Activated B cell treated with CpG ODN at 0.5 μM for 24 hours (primary cell): ENCODE results near the gene ARID2. TPM values are rescaled to one million over a fixed set of nuclear protein-coding genes. Genes with fewer than 3 reads are reported as not detected.
A peak's percentile ranks its signal among the peaks of the same experiment; 100 is the strongest.

Source experiments
- ATAC-seq: fragments of 200-7000 bp; cut with Tn5 transposase; one replicate; pipeline ENCODE4 v1.10.0; 2021; ENCODE audit warnings: low read depth, mild to moderate bottlenecking, moderate library complexity
- CTCF ChIA-PET: fragments of 350-600 bp; sonication (Branson Sonifier 250); formaldehyde crosslinking; loops from one replicate; lab custom pipeline; 2021; ENCODE audit warnings: antibody characterized with exemption; lab: Charles Lee
- POLR2A ChIA-PET: fragments of 350-600 bp; sonication (Branson Sonifier 250); formaldehyde crosslinking; loops from one replicate; lab custom pipeline; 2021; ENCODE audit warnings: antibody characterized with exemption; lab: Charles Lee
- DNase-seq: peaks from one replicate; pipeline ENCODE4 v3.0.0; 2022
- H3K27ac Mint-ChIP-seq: one replicate; pipeline ENCODE4 v1.8.0; 2020; ENCODE audit warnings: mixed read lengths
- H3K27me3 Mint-ChIP-seq: one replicate; pipeline ENCODE4 v1.8.0; 2021; ENCODE audit warnings: mixed read lengths
- H3K36me3 Mint-ChIP-seq: one replicate; pipeline ENCODE4 v1.8.0; 2021; ENCODE audit warnings: low read depth, mixed read lengths
- H3K4me1 Mint-ChIP-seq: one replicate; pipeline ENCODE4 v1.8.0; 2021; ENCODE audit warnings: mixed read lengths
- H3K4me3 Mint-ChIP-seq: one replicate; pipeline ENCODE4 v1.8.0; 2020; ENCODE audit warnings: mild to moderate bottlenecking, mixed read lengths
- H3K9me3 Mint-ChIP-seq: one replicate; pipeline ENCODE4 v1.8.0; 2020; ENCODE audit warnings: mixed read lengths
- intact Hi-C: fragments of 100-400 bp; cut with micrococcal nuclease; formaldehyde crosslinking; loops from one replicate; pipeline ENCODE4 v1.15.1; 2024
- total RNA-seq: library from RNA; stranded (reverse); gene quantifications from 2 replicates; pipeline ENCODE4 v1.2.3, GENCODE V29; 2022
- TF ChIP-seq, protein P1 (sequence below): fragments of 200-600 bp; IDR thresholded peaks from one replicate; pipeline ENCODE4 v1.8.0; 2022; ENCODE audit warnings: antibody characterized with exemption, mild to moderate bottlenecking

The ARID2 gene, protein sequence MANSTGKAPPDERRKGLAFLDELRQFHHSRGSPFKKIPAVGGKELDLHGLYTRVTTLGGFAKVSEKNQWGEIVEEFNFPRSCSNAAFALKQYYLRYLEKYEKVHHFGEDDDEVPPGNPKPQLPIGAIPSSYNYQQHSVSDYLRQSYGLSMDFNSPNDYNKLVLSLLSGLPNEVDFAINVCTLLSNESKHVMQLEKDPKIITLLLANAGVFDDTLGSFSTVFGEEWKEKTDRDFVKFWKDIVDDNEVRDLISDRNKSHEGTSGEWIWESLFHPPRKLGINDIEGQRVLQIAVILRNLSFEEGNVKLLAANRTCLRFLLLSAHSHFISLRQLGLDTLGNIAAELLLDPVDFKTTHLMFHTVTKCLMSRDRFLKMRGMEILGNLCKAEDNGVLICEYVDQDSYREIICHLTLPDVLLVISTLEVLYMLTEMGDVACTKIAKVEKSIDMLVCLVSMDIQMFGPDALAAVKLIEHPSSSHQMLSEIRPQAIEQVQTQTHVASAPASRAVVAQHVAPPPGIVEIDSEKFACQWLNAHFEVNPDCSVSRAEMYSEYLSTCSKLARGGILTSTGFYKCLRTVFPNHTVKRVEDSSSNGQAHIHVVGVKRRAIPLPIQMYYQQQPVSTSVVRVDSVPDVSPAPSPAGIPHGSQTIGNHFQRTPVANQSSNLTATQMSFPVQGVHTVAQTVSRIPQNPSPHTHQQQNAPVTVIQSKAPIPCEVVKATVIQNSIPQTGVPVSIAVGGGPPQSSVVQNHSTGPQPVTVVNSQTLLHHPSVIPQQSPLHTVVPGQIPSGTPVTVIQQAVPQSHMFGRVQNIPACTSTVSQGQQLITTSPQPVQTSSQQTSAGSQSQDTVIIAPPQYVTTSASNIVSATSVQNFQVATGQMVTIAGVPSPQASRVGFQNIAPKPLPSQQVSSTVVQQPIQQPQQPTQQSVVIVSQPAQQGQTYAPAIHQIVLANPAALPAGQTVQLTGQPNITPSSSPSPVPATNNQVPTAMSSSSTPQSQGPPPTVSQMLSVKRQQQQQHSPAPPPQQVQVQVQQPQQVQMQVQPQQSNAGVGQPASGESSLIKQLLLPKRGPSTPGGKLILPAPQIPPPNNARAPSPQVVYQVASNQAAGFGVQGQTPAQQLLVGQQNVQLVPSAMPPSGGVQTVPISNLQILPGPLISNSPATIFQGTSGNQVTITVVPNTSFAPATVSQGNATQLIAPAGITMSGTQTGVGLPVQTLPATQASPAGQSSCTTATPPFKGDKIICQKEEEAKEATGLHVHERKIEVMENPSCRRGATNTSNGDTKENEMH (N-terminal part only)
- 44.6 and 48.7 TPM in 2 replicates for total RNA-seq

DNA sequence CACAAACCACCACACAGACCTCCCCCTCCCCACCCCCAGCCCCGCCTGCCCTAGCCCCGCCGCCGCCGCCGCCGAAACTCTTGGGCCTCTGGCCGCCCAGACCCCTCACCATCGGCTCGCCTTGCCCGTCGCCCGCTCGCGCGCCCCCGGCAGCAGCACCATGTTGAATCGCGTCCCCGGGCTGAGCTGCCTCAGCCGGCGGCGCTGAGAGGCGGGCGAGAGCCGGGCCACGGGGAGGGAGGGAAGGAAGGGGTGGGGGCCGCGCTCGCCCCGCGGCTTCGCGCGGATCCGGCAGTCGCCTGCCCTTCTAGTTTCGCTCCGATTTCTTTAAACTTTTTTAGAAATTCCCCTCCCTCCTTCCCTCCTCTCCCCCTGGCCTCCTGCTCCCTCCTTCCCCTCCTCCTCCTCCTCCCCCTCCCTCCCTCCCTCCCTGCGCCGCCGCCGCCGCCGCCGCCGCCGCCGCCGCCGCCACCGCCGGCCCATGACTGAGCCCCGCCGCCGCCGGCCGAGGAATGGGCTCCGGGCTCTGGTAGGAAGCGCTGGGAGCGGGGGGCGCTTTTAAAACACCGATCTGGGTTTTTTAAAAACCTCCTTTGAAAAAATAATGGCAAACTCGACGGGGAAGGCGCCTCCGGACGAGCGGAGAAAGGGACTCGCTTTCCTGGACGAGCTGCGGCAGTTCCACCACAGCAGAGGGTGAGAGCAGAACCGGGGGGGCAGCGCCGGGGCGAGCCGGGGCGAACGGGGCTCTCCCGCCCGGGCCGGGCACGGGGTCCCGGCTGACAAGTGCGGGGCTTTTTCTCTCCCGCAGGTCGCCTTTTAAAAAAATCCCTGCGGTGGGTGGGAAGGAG is at the start of gene ARID2:
Gene ARID2, plus strand, starts transcription at position 474 of the 851 bp plus-strand sequence. Its CDS starts 131 bp downstream, at position 605.
- CTCF ChIA-PET = interaction anchor here (1.9 to 6.8 kb wide), 2 partner anchors 16 to 185 kb away, joined by 8 to 38 read pairs; no protein-coding TSS in a partner anchor
- Mint-ChIP-seq H3K4me3 (peak within 1 kb of the TSS; percentile 92), H3K9me3 (no peaks in the 10 kb centered on the region), H3K36me3 (peaks cover 29% of the 10 kb centered on the region), H3K27me3 (no peaks in the 10 kb centered on the region), H3K27ac (peak within 1 kb of the TSS; percentile 99), H3K4me1 (peaks cover 42% of the 10 kb centered on the region)
- POLR2A ChIA-PET = interaction anchor here (0.6 to 6.2 kb wide), 23 partner anchors 10 to 663 kb away, joined by 3 to 49 read pairs (median 4); partner anchors contain the start of genes ANO6, SCAF11 and SLC38A1
- TF ChIP-seq, protein P1, sequence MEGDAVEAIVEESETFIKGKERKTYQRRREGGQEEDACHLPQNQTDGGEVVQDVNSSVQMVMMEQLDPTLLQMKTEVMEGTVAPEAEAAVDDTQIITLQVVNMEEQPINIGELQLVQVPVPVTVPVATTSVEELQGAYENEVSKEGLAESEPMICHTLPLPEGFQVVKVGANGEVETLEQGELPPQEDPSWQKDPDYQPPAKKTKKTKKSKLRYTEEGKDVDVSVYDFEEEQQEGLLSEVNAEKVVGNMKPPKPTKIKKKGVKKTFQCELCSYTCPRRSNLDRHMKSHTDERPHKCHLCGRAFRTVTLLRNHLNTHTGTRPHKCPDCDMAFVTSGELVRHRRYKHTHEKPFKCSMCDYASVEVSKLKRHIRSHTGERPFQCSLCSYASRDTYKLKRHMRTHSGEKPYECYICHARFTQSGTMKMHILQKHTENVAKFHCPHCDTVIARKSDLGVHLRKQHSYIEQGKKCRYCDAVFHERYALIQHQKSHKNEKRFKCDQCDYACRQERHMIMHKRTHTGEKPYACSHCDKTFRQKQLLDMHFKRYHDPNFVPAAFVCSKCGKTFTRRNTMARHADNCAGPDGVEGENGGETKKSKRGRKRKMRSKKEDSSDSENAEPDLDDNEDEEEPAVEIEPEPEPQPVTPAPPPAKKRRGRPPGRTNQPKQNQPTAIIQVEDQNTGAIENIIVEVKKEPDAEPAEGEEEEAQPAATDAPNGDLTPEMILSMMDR = no peak
- DNase-seq (peak; percentile 75), ATAC-seq (peak; percentile 12)
- intact Hi-C loops = loop anchor here (1.0 to 10.0 kb wide), 5 partner anchors 60 to 1978 kb away; partner anchors contain the start of genes RPAP3, SLC38A1 and SLC38A2

DNA sequence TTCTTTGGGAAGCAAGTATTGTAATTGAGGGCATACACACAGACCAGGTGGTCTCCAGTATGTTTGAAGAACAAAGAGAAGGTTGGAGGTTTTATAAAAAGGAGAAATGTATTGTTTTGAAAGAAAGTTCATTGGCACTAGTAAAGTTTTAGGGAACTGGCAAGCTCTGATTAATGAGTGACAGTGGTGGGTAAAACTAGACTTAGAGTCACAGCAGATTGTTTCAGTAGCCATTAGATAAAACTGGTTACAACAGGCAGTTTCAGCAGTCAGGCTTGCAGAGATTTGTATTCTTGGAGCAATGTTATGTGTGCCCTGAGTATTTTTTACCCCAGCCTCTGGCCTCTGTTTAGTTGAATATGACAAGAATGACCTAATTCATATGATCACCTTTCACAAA is 49.1 kb upstream of the ARID2 start:
- intact Hi-C loops = no loop called here
- no peaks in the 10 kb centered on the region for H3K36me3 Mint-ChIP-seq
- no peak for ATAC-seq
- no peak overlapping the region for H3K27ac Mint-ChIP-seq
- H3K4me1 Mint-ChIP-seq = no peaks in the 10 kb centered on the region
- DNase-seq = no peak
- POLR2A ChIA-PET = interaction anchor here (1.2 kb wide), 1 partner anchor 47 kb away, joined by 3 read pairs; no protein-coding TSS in a partner anchor
- no peaks in the 10 kb centered on the region for H3K27me3 Mint-ChIP-seq
- no peaks in the 10 kb centered on the region for H3K9me3 Mint-ChIP-seq
- H3K4me3 Mint-ChIP-seq = no peak overlapping the region
- CTCF ChIA-PET = no interaction called here
- TF ChIP-seq, protein P1 = no peak

DNA sequence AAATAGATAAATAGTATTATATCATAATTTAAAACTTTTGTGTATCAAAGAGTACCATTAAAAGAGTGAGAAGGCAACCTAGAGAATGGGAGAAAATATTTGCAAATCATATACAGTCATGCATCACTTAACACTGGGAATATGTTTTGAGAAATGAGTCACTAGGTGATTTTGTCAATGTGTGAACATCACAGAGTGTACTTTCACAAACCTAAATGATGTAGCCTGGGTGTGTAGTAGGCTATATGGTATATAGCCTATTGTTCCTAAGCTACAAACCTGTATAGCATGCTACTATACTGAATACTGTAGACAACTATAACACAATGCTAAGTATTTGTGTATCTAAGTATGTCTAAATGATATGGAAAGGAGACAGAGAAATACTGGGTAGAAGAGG is 48.0 kb upstream of the ARID2 start:
- ChIA-PET CTCF (no interaction called here), POLR2A (no interaction called here)
- intact Hi-C loops = no loop called here
- Mint-ChIP-seq H3K4me1 (no peaks in the 10 kb centered on the region), H3K4me3 (no peak overlapping the region), H3K36me3 (no peaks in the 10 kb centered on the region), H3K27ac (no peak overlapping the region), H3K27me3 (no peaks in the 10 kb centered on the region), H3K9me3 (no peaks in the 10 kb centered on the region)
- TF ChIP-seq, protein P1 = no peak
- DNase-seq (no peak), ATAC-seq (no peak)

DNA sequence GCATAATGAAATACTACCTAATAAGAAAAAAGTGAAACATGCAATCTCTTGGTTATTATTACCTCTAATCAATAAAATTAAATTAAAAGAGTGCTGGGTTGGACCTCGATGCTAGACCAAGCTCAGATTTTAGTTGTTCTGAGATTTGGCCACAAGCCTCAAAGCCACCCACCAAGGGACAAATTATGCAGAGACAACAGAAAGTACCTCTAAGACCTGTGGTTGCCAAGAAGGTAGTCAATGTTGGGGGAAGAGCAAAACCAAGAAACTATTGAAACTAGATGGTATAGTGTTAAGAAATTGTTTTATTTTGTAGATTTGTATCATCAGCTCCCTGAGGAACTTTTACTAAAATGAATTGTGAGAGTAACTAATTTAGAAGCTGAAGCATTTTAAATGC is 43.8 kb upstream of the ARID2 start:
- no peak overlapping the region for H3K27ac Mint-ChIP-seq
- no peak overlapping the region for H3K4me3 Mint-ChIP-seq
- no peaks in the 10 kb centered on the region for H3K4me1 Mint-ChIP-seq
- ATAC-seq = no peak
- H3K27me3 Mint-ChIP-seq = peaks cover 1% of the 10 kb centered on the region
- CTCF ChIA-PET = no interaction called here
- H3K9me3 Mint-ChIP-seq = no peaks in the 10 kb centered on the region
- intact Hi-C loops = no loop called here
- no peaks in the 10 kb centered on the region for H3K36me3 Mint-ChIP-seq
- TF ChIP-seq, protein P1 = no peak
- no peak for DNase-seq
- POLR2A ChIA-PET = no interaction called here
